OCI-LY3 (cell line): Measurements from ENCODE around the gene SYNDIG1L.

Experiments used
- H2AFZ ChIP-seq: fragments of 200-600, 300-600 bp; shearing (Covaris generic); 2 replicates; pipeline ENCODE4 v1.6.0; 2014; ENCODE audit warnings: antibody characterized with exemption, low read depth, low read length
- H3K27ac ChIP-seq: fragments of 200-600, 300-600 bp; sonication (generic); 2 replicates; pipeline ENCODE4 v1.5.1; 2014; ENCODE audit warnings: mild to moderate bottlenecking, low read length, moderate library complexity, mixed read lengths
- H3K27me3 ChIP-seq: fragments of 200-600, 300-600 bp; sonication (generic); 2 replicates; pipeline ENCODE4 v1.6.1; 2014; ENCODE audit warnings: low read depth, low read length, mixed read lengths
- H3K36me3 ChIP-seq: fragments of 200-600, 300-600 bp; sonication (generic); replicated peaks from 2 replicates; pipeline ENCODE3; 2014; ENCODE audit warnings: low read depth, low read length, mixed read lengths
- H3K4me1 ChIP-seq: fragments of 300-600, 200-600 bp; sonication (generic); 2 replicates; pipeline ENCODE4 v1.6.1; 2014; ENCODE audit warnings: low read length, mixed read lengths
- H3K4me2 ChIP-seq: fragments of 200-600, 300-600 bp; sonication (generic); 2 replicates; pipeline ENCODE4 v1.6.1; 2014; ENCODE audit warnings: low read length, mixed read lengths
- H3K4me3 ChIP-seq: fragments of 300-600, 200-600 bp; sonication (generic); 2 replicates; pipeline ENCODE4 v1.5.1; 2014; ENCODE audit warnings: antibody characterized with exemption, mild to moderate bottlenecking, low read length, moderate library complexity
- H3K79me2 ChIP-seq: fragments of 300-600, 200-600 bp; shearing (Covaris generic); 2 replicates; pipeline ENCODE4 v1.6.1; 2014; ENCODE audit warnings: mild to moderate bottlenecking, low read length, mixed read lengths
- H3K9ac ChIP-seq: fragments of 300-600, 200-600 bp; shearing (Covaris generic); 2 replicates; pipeline ENCODE4 v1.6.0; 2014; ENCODE audit warnings: mild to moderate bottlenecking, low read length, moderate library complexity
- H3K9me3 ChIP-seq: fragments of 200-600, 300-600 bp; shearing (Covaris generic); 2 replicates; pipeline ENCODE4 v1.6.1; 2014; ENCODE audit warnings: low read length, mixed read lengths; ENCODE audit not compliant: insufficient read depth
- H4K20me1 ChIP-seq: fragments of 200-600, 300-600 bp; sonication (generic); 2 replicates; pipeline ENCODE4 v1.6.1; 2016; ENCODE audit warnings: low read length, mixed read lengths; ENCODE audit not compliant: insufficient read depth
- CTCF ChIP-seq: fragments of 200-600, 300-600 bp; sonication (generic); IDR thresholded peaks from 2 replicates; pipeline ENCODE4 v1.5.1; 2014; ENCODE audit warnings: antibody characterized with exemption, low read length, low read depth
- EZH2phosphoT487 ChIP-seq: fragments of 200-600 bp; shearing (Covaris generic); IDR thresholded peaks from 2 replicates; pipeline ENCODE4 v1.6.1; 2018; ENCODE audit warnings: antibody characterized with exemption, mixed run types, low read depth

The SYNDIG1L gene

DNA sequence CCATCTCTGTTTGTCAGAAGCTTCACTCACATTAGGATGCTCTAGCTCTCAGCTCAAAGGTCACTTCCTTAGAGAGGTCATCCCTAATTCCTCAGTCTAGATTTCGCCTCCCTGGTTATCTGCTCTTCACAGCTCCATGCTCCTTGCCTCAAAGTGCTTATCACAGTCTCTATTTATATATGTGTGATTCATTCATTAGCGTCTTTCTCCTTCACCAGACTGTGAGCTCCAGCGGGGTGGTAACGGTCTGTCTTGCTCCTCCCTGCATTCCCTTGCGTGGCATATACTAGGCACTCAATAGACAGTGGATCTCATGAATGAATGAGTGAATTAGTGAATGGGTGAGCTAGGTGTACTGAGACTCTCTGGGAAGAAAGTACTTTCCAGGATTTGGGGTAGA, 6.9 kb downstream of the SYNDIG1L start:
- H3K27me3 ChIP-seq: peaks cover 50% of the 10 kb centered on the region
- no peaks in the 10 kb centered on the region for H3K9me3 ChIP-seq
- no peak overlapping the region for H3K27ac ChIP-seq
- H3K4me2 ChIP-seq: no peak overlapping the region
- H3K4me1 ChIP-seq: no peaks in the 10 kb centered on the region
- H3K36me3 ChIP-seq: no peaks in the 10 kb centered on the region
- H4K20me1 ChIP-seq: no peaks in the 10 kb centered on the region
- no peak for TF ChIP-seq EZH2phosphoT487
- no peak for TF ChIP-seq CTCF
- no peak overlapping the region for H3K4me3 ChIP-seq
- no peak overlapping the region for H2AFZ ChIP-seq
- no peaks in the 10 kb centered on the region for H3K79me2 ChIP-seq
- no peak overlapping the region for H3K9ac ChIP-seq

DNA sequence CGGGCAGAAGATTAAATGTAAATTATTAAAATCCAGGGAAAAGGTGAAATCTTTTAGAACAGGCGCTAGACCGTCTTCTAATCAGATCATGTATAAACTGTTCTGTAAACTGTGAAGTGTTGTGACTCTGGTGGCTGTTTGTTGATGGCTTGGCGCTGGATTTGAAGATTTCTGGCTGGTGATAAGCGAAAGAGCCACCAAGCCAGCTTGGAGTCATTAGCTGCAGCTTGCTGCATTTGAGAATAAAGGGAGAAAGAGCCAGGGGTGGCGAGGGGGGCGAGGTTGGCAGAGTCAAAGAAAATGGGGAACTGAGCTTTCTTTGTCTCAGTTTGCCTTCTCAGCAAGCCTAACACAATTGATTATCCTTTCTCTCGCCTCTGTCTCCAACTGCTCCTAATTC, 8.0 kb downstream of the SYNDIG1L start:
- Histone ChIP-seq H3K4me2 (no peak overlapping the region), H3K27ac (no peak overlapping the region), H4K20me1 (no peaks in the 10 kb centered on the region), H3K9ac (no peak overlapping the region), H3K9me3 (no peaks in the 10 kb centered on the region), H3K79me2 (no peaks in the 10 kb centered on the region), H3K4me3 (no peak overlapping the region), H2AFZ (no peak overlapping the region), H3K36me3 (no peaks in the 10 kb centered on the region), H3K27me3 (peaks cover 46% of the 10 kb centered on the region), H3K4me1 (no peaks in the 10 kb centered on the region)
- no peak for TF ChIP-seq CTCF
- TF ChIP-seq EZH2phosphoT487: no peak

DNA sequence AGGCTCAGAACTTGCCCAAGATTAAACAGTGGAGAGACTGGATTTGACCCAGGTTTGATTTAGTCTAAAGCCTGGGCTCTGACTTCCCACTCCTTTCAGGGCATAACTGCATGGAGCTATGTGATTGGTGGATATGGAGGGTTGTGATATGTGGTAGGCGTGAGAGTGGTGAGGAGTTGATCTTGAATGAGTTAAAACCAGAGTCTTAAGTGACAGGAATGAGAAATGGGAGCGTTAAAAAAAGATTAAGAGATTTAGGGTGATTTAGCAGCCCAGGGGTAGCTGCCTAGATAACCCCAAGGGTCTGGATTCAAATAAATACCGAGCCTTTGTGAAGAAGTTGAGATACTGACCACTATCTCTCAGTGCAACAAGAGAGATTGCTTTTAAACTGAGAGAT, 8.4 kb downstream of the SYNDIG1L start:
- Histone ChIP-seq H3K9me3 (no peaks in the 10 kb centered on the region), H3K27ac (no peak overlapping the region), H3K79me2 (no peaks in the 10 kb centered on the region), H4K20me1 (no peaks in the 10 kb centered on the region), H3K36me3 (no peaks in the 10 kb centered on the region), H3K9ac (no peak overlapping the region), H2AFZ (no peak overlapping the region), H3K27me3 (peaks cover 47% of the 10 kb centered on the region), H3K4me3 (no peak overlapping the region), H3K4me2 (no peak overlapping the region), H3K4me1 (no peaks in the 10 kb centered on the region)
- TF ChIP-seq CTCF: no peak

- no peak overlapping the region for H3K27ac ChIP-seq
- TF ChIP-seq EZH2phosphoT487 (no peak), CTCF (no peak)
- no peak overlapping the region for H3K4me3 ChIP-seq
- H4K20me1 ChIP-seq: no peaks in the 10 kb centered on the region
- no peaks in the 10 kb centered on the region for H3K4me1 ChIP-seq
- H3K9ac ChIP-seq: no peak overlapping the region
- H3K36me3 ChIP-seq: no peaks in the 10 kb centered on the region
- H3K79me2 ChIP-seq: no peaks in the 10 kb centered on the region
- no peak overlapping the region for H3K4me2 ChIP-seq
- peaks cover 50% of the 10 kb centered on the region for H3K27me3 ChIP-seq
- no peak overlapping the region for H2AFZ ChIP-seq
- H3K9me3 ChIP-seq: no peaks in the 10 kb centered on the region
Measured at GRCh38 chr14:74417201-74417600, 8.8 kb downstream of the SYNDIG1L start.
